IMR-90 (cell line): ENCODE results near the gene TATDN2. TPM values are rescaled to one million over a fixed set of nuclear protein-coding genes. Genes with fewer than 3 reads are reported as not detected.

Experiments
- ATAC-seq: fragments of 200-7000 bp; cut with Tn5 transposase; 2 replicates; pipeline ENCODE4 v1.9.1; 2020; ENCODE audit warnings: low read depth, mild to moderate bottlenecking, moderate library complexity
- BruUV-seq: library from RNA; stranded (reverse); fragments of 400-500 nt; replicated peaks from 2 replicates; lab custom pipeline; 2021; lab: Mats Ljungman, UMichigan
- CTCF ChIA-PET: fragments of 300-600 bp; formaldehyde crosslinking; extraction: SDS; loops from one replicate; lab custom pipeline; 2021; ENCODE audit warnings: antibody characterized with exemption; lab: Yijun Ruan, JAX
- POLR2A ChIA-PET: fragments of 300-600 bp; sonication (Branson Sonifier 250); formaldehyde crosslinking; loops from one replicate; lab custom pipeline; 2022; ENCODE audit warnings: antibody characterized with exemption; ENCODE audit not compliant: unreplicated experiment; lab: Charles Lee
- DNase-seq: peaks from one replicate; pipeline ENCODE4 v3.0.0; 2013
- H2AFZ ChIP-seq: replicated peaks from 2 replicates; pipeline ENCODE3; 2013; ENCODE audit warnings: low read length, mild to moderate bottlenecking; ENCODE audit not compliant: poor library complexity
- H2AK5ac ChIP-seq: 2 replicates; pipeline ENCODE4 v1.6.1; 2013; ENCODE audit warnings: low read depth, low read length, inconsistent platforms
- H2AK9ac ChIP-seq: replicated peaks from 2 replicates; pipeline ENCODE3; 2013; ENCODE audit warnings: mild to moderate bottlenecking, low read depth, low read length, moderate library complexity; ENCODE audit not compliant: poor library complexity
- H2BK120ac ChIP-seq: 2 replicates; pipeline ENCODE4 v1.6.1; 2013; ENCODE audit warnings: low read depth, low read length, inconsistent platforms
- H2BK15ac ChIP-seq: 3 replicates; pipeline ENCODE4 v1.6.1; 2013; ENCODE audit warnings: low read depth, low read length, inconsistent platforms
- H2BK20ac ChIP-seq: 2 replicates; pipeline ENCODE4 v1.6.1; 2013; ENCODE audit warnings: low read depth, mild to moderate bottlenecking, inconsistent platforms, low read length, moderate library complexity
- H2BK5ac ChIP-seq: 2 replicates; pipeline ENCODE4 v1.6.1; 2013; ENCODE audit warnings: mild to moderate bottlenecking, low read depth, low read length, inconsistent platforms; ENCODE audit not compliant: poor library complexity, severe bottlenecking
- H3K14ac ChIP-seq: replicated peaks from 2 replicates; pipeline ENCODE4 v1.6.1; 2013; ENCODE audit warnings: low read depth, low read length, inconsistent platforms
- H3K18ac ChIP-seq: 2 replicates; pipeline ENCODE4 v1.6.1; 2013; ENCODE audit warnings: low read depth, low read length, control low read depth
- H3K23ac ChIP-seq: 2 replicates; pipeline ENCODE4 v1.6.1; 2013; ENCODE audit warnings: low read depth, low read length, inconsistent platforms
- H3K27ac ChIP-seq: 2 replicates; pipeline ENCODE4 v1.5.1; 2013; ENCODE audit warnings: mild to moderate bottlenecking, control low read depth, low read length; ENCODE audit not compliant: insufficient read depth
- H3K27me3 ChIP-seq: 2 replicates; pipeline ENCODE4 v1.6.1; 2013; ENCODE audit warnings: low read length; ENCODE audit not compliant: control insufficient read depth, insufficient read depth
- H3K36me3 ChIP-seq: 2 replicates; pipeline ENCODE4 v1.6.1; 2013; ENCODE audit warnings: low read length, mixed read lengths; ENCODE audit not compliant: control insufficient read depth, insufficient read depth
- H3K4ac ChIP-seq: 2 replicates; pipeline ENCODE4 v1.6.1; 2013; ENCODE audit warnings: low read depth, low read length, inconsistent platforms
- H3K4me1 ChIP-seq: 2 replicates; pipeline ENCODE4 v1.6.1; 2013; ENCODE audit warnings: low read length, mixed read lengths; ENCODE audit not compliant: control insufficient read depth, insufficient read depth
- H3K4me2 ChIP-seq: 2 replicates; pipeline ENCODE4 v1.6.1; 2013; ENCODE audit warnings: low read depth, mild to moderate bottlenecking, control low read depth, low read length, moderate library complexity
- H3K4me3 ChIP-seq: 2 replicates; pipeline ENCODE4 v1.5.1; 2013; ENCODE audit warnings: low read depth, mild to moderate bottlenecking, control low read depth, low read length, moderate library complexity; ENCODE audit not compliant: insufficient read depth
- H3K56ac ChIP-seq: 2 replicates; pipeline ENCODE4 v1.6.1; 2013; ENCODE audit warnings: low read length, inconsistent platforms; ENCODE audit not compliant: insufficient read depth; ENCODE audit errors: extremely low read depth
- H3K79me1 ChIP-seq, 2 experiments: 2 replicates each; pipeline ENCODE4 v1.6.1; 2013; ENCODE audit warnings: low read length in 2 of 2, inconsistent platforms in 1 of 2, low read depth in 1 of 2
- H3K9ac ChIP-seq: 2 replicates; pipeline ENCODE4 v1.6.1; 2013; ENCODE audit warnings: low read depth, low read length, control low read depth
- H3K9me1 ChIP-seq: 2 replicates; pipeline ENCODE4 v1.6.1; 2013; ENCODE audit warnings: low read length, inconsistent platforms; ENCODE audit not compliant: insufficient read depth
- H3K9me3 ChIP-seq: 2 replicates; pipeline ENCODE4 v1.6.1; 2013; ENCODE audit warnings: low read length; ENCODE audit not compliant: control insufficient read depth, insufficient read depth
- H4K20me1 ChIP-seq: 2 replicates; pipeline ENCODE4 v1.6.1; 2013; ENCODE audit warnings: low read length, inconsistent platforms; ENCODE audit not compliant: insufficient read depth
- H4K5ac ChIP-seq: 2 replicates; pipeline ENCODE4 v1.6.1; 2013; ENCODE audit warnings: mild to moderate bottlenecking, low read depth, low read length, control low read depth
- H4K8ac ChIP-seq, 2 experiments: 2 replicates each; pipeline ENCODE4 v1.6.1; 2013; ENCODE audit warnings: low read depth in 2 of 2, low read length in 2 of 2, control low read depth in 1 of 2, inconsistent platforms in 1 of 2
- H4K91ac ChIP-seq: 2 replicates; pipeline ENCODE4 v1.6.1; 2013; ENCODE audit warnings: low read depth, low read length, inconsistent platforms; ENCODE audit not compliant: insufficient read depth
- CHD1 ChIP-seq: IDR thresholded peaks from 2 replicates; pipeline ENCODE4 v1.6.1; 2012; ENCODE audit warnings: low read depth, low read length, improper control_type of control experiment
- FOS ChIP-seq: fragments of 150-350 bp; IDR thresholded peaks from 2 replicates; pipeline ENCODE4 v1.6.1; 2016; ENCODE audit warnings: low read depth, low read length
- NFE2L2 ChIP-seq: fragments of 150-350 bp; IDR thresholded peaks from 2 replicates; pipeline ENCODE4 v1.6.1; 2016; ENCODE audit warnings: low read depth, mild to moderate bottlenecking, low read length
- RAD21 ChIP-seq: IDR thresholded peaks from 2 replicates; pipeline ENCODE4 v1.6.1; 2012; ENCODE audit warnings: low read length, improper control_type of control experiment
- WGBS, 2 experiments: methylation state at CpG; one replicate each; pipeline versions ENCODE4 v1.1.5 to v1.1.7; 2013; ENCODE audit warnings: missing lambda C conversion rate in 2 of 2; ENCODE audit not compliant: insufficient read length in 1 of 2; ENCODE audit errors: extremely low coverage in 2 of 2; 5-methylcytosine and 5-hydroxymethylcytosine counted together
- dilution Hi-C: fragments of 300-500 bp; cut with HindIII; formaldehyde crosslinking; loops from one replicate; pipeline ENCODE4 v1.14.3; 2018; ENCODE audit warnings: low sequenced_read_pairs; ENCODE audit not compliant: unreplicated experiment
- in situ Hi-C: fragments of 300-500 bp; cut with MboI; formaldehyde crosslinking; loops from 3 replicates; pipeline ENCODE4 v1.14.3; 2019; ENCODE audit warnings: low sequenced_read_pairs, inconsistent platforms, mixed read lengths
- intact Hi-C: fragments of 100-400 bp; cut with micrococcal nuclease; formaldehyde crosslinking; loops from 2 replicates; pipeline ENCODE4 v1.10.0; 2022
- polyA plus RNA-seq, 3 experiments: library from polyadenylated mRNA; depleted of rRNA; stranded (reverse); fragments of >200 nt; gene quantifications; 2 replicates each; pipeline ENCODE4 v1.2.3, GENCODE V29; 2012; ENCODE audit warnings: low replicate concordance in 1 of 3
- total RNA-seq: library from RNA; depleted of rRNA; stranded (reverse); fragments of >200 nt; gene quantifications from 2 replicates; pipeline ENCODE4 v1.2.3, GENCODE V29; 2012

TATDN2 gene
- total and polyA plus RNA-seq, 2 of the 4 experiments (the other 2 are of a cell fraction), result 9.0 to 18.8 TPM

DNA sequence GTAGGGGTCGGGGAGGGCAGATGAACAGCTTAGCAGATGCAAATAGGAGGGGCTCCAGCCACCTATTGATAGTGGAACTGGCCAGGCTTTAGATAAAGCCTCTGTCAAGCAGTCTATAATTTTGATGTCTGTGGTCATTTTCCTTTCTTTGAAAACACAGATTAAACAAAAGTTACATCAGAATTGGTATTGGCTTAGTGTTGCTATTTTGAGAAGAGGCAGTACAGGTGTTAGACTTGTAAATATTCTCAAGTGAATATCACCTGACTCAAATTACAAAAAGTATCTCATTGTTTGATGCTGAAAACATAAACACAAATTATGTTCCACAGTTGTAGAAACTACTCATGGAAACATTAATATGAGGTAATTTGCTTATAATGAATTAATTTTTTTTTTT is 26.3 kb downstream of the TATDN2 start:
- no peak overlapping the region for H2BK20ac ChIP-seq
- H3K27ac ChIP-seq, result no peak overlapping the region
- no peak overlapping the region for H3K18ac ChIP-seq
- H3K4me2 ChIP-seq, result no peak overlapping the region
- POLR2A ChIA-PET, result no interaction called here
- H2AK9ac ChIP-seq, result no peak overlapping the region
- no peak overlapping the region for H3K4ac ChIP-seq
- no peak overlapping the region for H4K91ac ChIP-seq
- peaks cover 35% of the 10 kb centered on the region for H3K36me3 ChIP-seq
- no peak overlapping the region for H3K9ac ChIP-seq
- no peak overlapping the region for H2AK5ac ChIP-seq
- no peak overlapping the region for H3K56ac ChIP-seq
- H4K8ac ChIP-seq, result no peak overlapping the region
- CTCF ChIA-PET, result interaction anchor here (1.0 kb wide), 1 partner anchor 11 kb away, joined by 4 read pairs; no protein-coding TSS in a partner anchor
- no peak for ATAC-seq
- TF ChIP-seq NFE2L2, result no peak
- no peak for TF ChIP-seq RAD21
- TF ChIP-seq FOS, result no peak
- TF ChIP-seq CHD1, result no peak
- H2BK120ac ChIP-seq, result no peak overlapping the region
- no peak overlapping the region for H2BK15ac ChIP-seq
- no CpG with 5 or more reads among the region's 1 CpG for WGBS, 2 experiments
- H3K27me3 ChIP-seq, result no peaks in the 10 kb centered on the region
- dilution Hi-C loops (no loop called here), in situ Hi-C loops (no loop called here), intact Hi-C loops (no loop called here)
- no peak overlapping the region for H2BK5ac ChIP-seq
- peaks cover 4% of the 10 kb centered on the region; the same call in 1 of the 2 replicates for H3K4me1 ChIP-seq
- H3K4me3 ChIP-seq, result no peak overlapping the region
- no peak overlapping the region for H3K14ac ChIP-seq
- no peak for DNase-seq
- no peak overlapping the region for H3K23ac ChIP-seq
- no peak overlapping the region for H2AFZ ChIP-seq
- peaks cover 33 to 58% of the 10 kb centered on the region in 2 experiments for H3K79me1 ChIP-seq
- no peak overlapping the region for H4K5ac ChIP-seq
- H4K20me1 ChIP-seq, result peaks cover 38% of the 10 kb centered on the region
- no TSS peak for BruUV-seq
- no peaks in the 10 kb centered on the region for H3K9me3 ChIP-seq
- H3K9me1 ChIP-seq, result peaks cover 3% of the 10 kb centered on the region; the same call in 1 of the 2 replicates
